Central memory CD4-positive, alpha-beta T cell (primary cell): Measurements from ENCODE around the gene UAP1L1.

Source experiments
- DNase-seq: peaks from one replicate; pipeline ENCODE4 v3.0.0; 2022

UAP1L1 gene

DNA sequence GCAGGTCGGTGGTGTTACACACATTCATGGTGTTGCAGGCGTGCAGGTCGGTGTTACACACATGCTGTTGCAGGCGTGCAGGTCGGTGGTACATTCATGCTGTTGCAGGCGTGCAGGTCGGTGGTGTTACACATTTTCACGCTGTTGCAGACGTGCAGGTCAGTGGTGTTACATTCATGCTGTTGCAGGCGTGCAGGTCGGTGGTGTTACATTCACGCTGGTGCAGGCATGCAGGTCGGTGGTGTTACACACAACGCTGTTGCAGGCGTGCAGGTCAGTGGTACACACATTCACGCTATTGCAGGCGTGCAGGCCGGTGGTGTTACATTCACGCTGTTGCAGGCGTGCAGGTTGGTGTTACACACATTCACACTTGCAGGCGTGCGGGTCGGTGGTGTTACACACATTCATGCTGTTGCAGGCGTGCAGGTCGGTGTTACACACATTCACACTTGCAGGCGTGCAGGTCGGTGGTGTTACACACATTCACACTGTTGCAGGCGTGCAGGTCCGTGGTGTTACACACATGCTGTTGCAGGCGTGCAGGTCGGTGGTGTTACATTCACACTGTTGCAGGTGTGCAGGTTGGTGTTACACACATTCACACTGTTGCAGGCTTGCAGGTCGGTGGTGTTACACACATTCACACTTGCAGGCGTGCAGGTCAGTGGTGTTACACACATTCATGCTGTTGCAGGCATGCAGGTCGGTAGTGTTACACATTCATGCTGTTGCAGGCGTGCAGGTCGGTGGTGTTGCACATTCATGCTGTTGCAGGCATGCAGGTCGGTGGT lies 26.1 kb downstream of the UAP1L1 start:
- no peak for DNase-seq

GRCh38 chr9:137105814-137106661 lies 28.7 kb downstream of the UAP1L1 start:
- DNase-seq, result no peak

- no peak for DNase-seq
These were observed 29.4 kb downstream of the UAP1L1 start for GRCh38 chr9:137106662-137107250.

- DNase-seq, result no peak
These were observed 30.1 kb downstream of the UAP1L1 start for GRCh38 chr9:137107312-137107921.

DNA sequence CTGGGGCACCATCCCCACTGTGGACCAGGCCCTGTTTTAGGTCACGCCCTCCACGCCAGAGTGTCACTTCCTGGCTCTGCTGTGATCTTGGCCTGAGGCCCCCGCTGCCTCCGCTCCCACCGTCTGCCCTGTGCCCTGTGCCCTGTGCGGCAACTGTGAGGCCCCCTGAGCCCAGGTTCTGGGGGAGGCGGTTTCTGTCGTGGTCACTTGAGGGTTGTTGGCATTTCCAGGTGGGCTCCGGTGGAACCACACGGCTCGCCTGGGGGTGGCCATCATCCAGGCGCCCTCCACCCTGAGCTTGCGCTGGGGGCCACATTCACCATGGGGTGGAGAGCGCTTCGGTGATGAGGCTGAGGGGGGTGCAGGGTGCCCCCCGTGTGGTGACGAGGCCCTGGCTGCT lies 30.7 kb downstream of the UAP1L1 start:
- no peak for DNase-seq

- no peak for DNase-seq
These were observed 31.4 kb downstream of the UAP1L1 start for GRCh38 chr9:137108608-137109249.

DNA sequence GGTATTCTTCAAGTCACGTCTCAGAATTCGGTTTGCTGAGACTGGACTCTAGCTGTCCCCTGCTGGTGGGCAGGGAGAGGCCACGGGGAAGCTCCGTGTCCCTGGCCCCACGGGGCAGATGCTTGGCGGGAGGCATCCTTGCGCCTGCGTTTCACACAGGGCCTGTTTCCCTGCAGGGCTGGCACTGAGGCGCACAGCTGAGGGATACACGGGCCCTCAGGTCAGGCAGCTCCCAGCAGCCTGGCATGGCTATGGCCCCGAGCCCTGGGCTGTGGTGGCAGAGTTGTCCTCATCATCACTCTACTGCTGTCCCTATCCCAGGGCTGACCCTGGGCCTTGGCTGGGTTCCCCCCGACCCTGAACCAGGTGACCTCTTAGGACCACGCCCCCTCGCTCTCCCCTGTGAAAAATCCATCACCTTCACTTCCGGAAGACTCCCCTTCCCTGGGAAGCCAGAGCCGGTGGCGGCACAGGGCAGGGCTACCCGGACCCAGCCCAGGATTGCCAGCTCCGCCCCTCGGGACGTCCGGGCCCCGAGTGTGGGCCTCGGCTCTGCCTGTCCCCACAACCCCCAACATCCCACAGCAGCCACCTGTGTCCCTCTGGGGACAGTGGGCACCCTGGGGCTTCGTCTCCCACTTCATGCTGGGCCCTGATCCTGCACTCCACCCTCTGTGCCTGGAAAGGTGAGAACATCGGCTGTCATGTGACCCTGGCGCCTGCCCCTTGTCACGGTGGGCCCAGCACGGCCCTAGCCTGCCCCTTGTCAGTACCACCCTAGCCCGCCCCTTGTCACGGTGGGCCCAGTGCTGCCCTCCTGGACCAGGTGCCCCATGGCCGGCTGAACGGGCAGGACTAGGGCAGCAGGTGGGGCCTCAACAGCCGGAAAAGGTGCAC lies 32.2 kb downstream of the UAP1L1 start:
- no peak for DNase-seq

- DNase-seq, result no peak
These were observed 33.0 kb downstream of the UAP1L1 start for GRCh38 chr9:137110147-137110910.

DNA sequence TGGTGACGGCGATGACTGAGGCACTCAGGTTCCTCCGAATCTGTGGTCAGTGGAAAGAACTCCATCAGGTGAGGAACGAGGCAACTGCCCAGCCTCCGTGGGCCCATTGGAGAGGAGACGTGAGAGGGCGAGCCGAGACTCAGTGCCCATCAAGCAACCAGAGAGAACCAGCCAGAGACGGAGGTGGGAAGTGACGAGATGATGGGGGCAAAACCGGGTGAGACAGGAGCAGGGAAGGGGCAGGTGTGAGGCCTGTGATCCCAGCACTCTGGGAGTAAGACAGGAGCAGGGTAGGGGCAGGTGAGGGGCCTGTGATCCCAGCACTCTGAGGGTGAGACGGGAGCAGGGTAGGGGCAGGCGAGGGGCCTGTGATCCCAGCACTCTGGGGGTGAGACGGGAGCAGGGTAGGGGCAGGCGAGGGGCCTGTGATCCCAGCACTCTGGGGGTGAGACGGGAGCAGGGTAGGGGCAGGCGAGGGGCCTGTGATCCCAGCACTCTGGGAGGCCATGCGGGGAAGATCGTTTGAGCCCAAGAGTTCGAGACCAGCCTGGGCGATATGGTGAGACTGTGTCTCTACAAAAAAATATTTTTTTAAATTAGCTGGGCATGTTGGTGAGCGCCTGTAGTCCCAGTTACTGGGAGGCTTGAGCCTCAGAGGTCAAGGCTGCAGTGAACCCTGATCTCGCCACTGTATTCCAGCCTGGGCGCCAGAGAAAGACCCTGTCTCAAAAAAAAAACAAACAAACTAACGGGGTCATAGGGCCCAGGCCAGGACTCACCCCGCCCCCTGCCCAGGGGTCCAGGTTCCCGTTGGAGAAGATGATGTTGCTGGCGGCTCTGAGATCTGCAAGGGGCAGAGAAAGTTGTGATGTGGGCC lies 33.8 kb downstream of the UAP1L1 start:
- DNase-seq, result no peak

DNA sequence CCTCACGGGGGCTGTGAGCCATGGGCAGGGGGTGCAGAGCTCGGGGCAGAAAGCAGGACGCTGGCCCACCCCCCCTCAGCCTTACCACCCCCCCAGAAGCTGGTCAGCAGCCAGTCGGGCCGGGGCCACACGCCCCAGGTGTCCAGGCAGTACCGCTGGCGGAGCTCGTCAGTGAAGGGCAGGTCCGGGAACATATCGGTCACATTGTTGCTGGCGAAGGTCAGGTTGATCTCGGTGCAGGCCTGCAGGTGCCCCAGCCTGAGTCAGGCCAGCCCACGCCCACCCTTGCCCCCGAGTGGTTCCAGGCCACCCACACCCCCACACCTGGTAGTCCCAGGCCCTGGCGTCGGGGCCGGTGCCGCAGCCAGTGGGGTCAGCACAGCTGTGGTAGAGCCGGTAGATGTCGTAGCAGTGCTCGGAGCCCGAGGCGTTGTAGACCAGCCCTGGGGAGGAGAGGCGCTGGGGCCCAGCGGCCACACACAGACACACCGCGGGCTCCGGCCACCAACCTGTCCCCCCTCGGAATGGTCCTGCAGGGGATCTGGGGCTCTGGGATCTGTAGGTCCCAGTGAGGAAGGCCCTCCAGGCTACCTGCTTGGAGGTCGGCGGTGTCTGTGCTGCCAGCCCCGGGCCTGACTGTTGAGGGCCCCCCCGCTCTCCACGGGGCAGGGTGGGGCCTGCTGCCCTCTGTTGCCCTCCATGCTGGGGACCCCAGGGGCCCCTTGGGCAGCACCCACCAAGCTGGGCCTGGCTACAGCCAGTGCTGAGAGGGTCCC lies 34.7 kb downstream of the UAP1L1 start:
- DNase-seq, result no peak

DNA sequence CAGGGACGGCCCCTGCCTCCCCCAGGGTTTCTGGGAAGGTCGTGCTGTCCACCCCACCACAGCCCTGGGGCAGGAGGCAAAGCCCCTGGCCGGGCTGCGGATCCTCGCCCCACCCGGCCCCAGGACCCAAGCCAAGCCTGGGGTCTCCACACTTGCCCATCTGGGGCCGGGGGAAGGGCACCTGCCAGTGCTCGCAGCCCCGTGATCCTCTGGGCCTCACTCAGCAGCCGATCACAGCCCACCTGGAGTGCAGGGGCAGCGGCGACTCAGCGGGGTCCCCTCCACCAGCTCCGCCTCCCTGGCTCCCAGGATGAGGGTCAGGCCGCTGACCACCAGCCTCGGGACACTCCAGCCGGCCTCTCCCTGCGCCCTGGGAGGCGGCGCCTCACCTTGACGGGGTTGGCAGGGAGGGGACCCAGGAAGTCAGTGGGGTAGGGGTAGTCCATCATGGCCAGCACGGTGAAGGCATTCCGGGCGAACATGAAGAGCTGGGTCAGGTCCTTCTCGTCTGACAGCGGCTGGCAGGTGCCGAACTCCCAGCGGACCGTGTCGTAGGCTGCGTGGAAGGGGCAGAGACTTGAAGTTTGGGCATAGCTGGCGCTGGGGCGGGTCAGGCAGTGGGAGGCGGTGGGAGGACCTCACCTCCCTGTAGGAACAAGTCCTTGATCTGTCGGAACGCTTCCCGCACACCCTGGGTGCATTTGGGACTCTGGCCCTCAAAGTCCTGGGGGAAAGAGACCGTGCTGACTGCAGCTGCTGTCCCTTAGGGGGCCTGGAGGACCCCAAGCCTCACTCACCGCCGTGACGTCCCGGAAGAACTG lies 35.5 kb downstream of the UAP1L1 start:
- DNase-seq, result no peak

DNA sequence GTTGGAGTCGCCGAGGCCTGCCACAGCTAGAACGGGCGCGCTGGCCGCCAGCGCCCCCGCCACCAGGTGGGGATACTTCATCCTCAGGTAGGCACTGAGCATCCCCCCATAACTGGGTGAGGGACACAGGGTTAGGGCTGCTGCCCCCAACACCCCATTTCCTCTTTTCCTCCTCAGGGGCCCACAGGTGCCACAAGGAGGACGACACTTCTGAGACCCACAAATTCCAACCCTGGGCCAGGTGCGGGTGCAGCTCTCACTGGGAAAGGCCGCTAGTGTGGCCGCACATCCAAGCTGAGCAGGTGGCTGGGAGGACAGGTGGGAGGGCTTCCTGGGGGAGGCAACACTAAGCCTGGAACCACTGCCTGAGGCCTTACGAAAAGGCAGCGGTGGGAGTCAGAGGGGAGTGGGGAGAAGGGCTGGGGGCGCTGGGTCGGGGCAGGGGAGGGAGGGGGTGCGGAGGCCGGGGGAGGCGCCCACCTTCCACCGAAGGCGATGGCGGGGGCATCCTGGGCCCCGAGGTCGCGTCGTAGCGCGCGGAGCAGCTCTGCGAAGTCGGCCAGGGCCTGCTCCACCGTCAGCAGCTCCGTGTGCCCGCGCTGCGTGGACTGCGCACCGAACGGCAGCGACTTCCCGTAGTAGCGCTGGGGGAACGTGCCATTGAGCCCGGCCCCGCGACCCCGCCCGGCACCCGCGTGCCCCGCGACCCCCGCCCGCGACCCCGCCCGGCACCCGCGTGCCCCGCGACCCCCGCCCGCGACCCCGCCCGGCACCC lies 36.3 kb downstream of the UAP1L1 start:
- DNase-seq, result peak; percentile 21

DNA sequence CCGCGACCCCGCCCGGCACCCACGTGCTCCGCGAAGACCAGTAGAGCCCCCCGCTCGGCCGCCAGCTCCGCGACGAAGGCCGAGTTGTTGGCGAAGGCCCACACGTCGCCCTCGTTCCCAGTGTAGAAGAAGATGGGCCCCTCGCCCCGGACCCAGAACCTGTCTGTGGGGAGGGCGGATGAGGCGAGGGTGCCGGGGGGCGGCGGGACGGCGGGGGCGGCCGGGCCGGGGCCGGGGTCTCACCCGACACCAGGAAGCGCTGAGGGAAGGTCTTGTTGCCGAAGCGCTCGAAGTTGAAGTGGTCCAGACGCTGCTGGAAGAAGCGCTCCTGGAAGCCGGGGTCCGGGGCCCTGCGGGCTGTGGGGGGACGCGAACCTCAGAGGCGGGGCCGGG lies 36.9 kb downstream of the UAP1L1 start:
- DNase-seq, result no peak

- DNase-seq, result peak; percentile 78
These were observed 37.5 kb downstream of the UAP1L1 start, which contains the start of gene DPP7 for GRCh38 chr9:137114613-137115393. DPP7 (minus strand) TSS chr9:137114733; CDS start chr9:137114713, 20 bp downstream.

DNA sequence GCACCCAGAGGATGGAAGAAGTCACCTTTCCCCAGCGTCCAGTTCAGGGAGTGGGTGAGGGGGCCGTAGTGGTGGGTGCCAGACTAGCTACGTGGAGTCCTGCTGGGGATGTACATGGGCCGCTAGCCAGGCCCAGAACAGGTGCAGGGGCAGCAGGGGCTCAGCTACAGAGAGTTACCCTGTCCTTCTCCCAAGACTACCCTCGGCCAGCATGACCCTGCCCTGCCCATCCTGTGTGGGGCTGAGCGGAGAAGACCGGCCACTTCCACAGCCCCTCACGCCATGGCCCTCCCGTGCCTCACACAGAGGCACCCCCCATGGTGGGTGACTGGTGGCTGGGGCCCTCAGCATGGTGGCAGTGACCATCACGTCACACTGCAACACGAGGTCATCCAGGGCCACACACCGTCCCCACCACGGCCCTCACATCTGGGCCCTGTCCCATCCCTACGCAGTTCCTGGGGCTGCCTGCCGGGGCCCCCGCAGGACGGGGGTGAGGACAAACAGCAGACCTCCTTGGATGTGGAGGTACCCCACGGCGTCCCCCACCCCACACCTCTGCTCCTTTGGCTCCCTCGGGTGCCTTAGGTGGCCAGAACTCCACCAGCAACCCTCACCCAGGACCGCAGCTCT lies 38.2 kb downstream of the UAP1L1 start:
- no peak for DNase-seq

DNA sequence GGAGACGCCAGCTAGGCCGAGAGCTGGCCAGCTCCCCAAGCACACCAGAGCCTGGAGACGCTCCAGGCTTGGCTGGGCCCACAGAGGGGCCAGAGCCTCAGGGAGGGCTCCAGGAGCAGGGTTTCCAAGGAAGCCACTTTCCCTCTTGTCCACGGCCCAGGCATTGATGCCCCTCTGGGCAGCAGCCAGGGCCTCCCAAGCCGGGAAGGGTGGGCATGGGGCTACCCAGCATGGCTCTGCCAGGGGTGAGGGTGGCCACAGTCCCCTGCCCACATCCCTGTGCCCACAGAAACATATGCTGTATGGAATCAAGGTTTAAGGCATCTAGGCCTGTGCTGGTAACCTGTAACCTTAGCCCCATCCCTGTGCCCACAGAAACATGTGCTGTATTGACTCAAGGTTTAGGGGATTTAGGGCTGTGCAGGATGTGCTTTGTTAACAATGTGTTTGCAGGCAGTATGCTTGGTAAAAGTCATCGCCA lies 38.8 kb downstream of the UAP1L1 start:
- no peak for DNase-seq
